ENCODE measurements around the gene SLC25A21. TPM values are rescaled to one million over a fixed set of nuclear protein-coding genes. Genes with fewer than 3 reads are reported as not detected.

Gene SLC25A21
- total and polyA plus RNA-seq, 8 donors, result 0.40 to 5.4 (median 1.3) TPM; not detected in 2

- H3K27ac ChIP-seq, result no peak overlapping the region
- no peaks in the 10 kb centered on the region for H3K36me3 ChIP-seq
- DNase-seq, result no peak
- WGBS, 5 donors, result 87 to 100% (median 95%) methylated on average over 2 of the region's 2 CpGs
- peaks cover 0 to 23% (median 8%) of the 10 kb centered on the region in 4 donors for H3K9me3 ChIP-seq
- H3K4me3 ChIP-seq, result no peak overlapping the region
- H3K27me3 ChIP-seq, result no peaks in the 10 kb centered on the region
- no peaks in the 10 kb centered on the region for H3K4me1 ChIP-seq
- intact Hi-C loops (cut with DNase I; ENCODE audit: low total_unique reads), result no loop called here
- TF ChIP-seq EP300 (IDR thresholded peaks at IDR 0.05), result no peak
- TF ChIP-seq POLR2AphosphoS5 (IDR thresholded peaks at IDR 0.05), result no peak
- TF ChIP-seq CTCF (IDR thresholded peaks at IDR 0.05), result no peak
- no peak for TF ChIP-seq POLR2A (IDR thresholded peaks at IDR 0.05)
Observed at GRCh38 chr14:37054869-37055268, 117.5 kb downstream of the SLC25A21 start.

- DNase-seq, result no peak
- Histone ChIP-seq H3K4me3 (no peak overlapping the region), H3K9me3 (peaks cover 0 to 23% (median 8%) of the 10 kb centered on the region in 4 donors), H3K27ac (no peak overlapping the region), H3K27me3 (no peaks in the 10 kb centered on the region), H3K4me1 (no peaks in the 10 kb centered on the region), H3K36me3 (no peaks in the 10 kb centered on the region)
- intact Hi-C loops (cut with DNase I; ENCODE audit: low total_unique reads), result no loop called here
- TF ChIP-seq POLR2A (IDR thresholded peaks at IDR 0.05), result no peak
- TF ChIP-seq POLR2AphosphoS5 (IDR thresholded peaks at IDR 0.05), result no peak
- TF ChIP-seq CTCF (IDR thresholded peaks at IDR 0.05), result no peak
- TF ChIP-seq EP300 (IDR thresholded peaks at IDR 0.05), result no peak
Observed at GRCh38 chr14:37054144-37054543, 118.3 kb downstream of the SLC25A21 start.

GRCh38 chr14:37051680-37052079, 120.7 kb downstream of the SLC25A21 start:
- TF ChIP-seq POLR2AphosphoS5 (IDR thresholded peaks at IDR 0.05) (no peak), EP300 (IDR thresholded peaks at IDR 0.05) (no peak)
- WGBS, 5 donors, result 91 to 97% (median 92%) methylated on average over 5 of the region's 5 CpGs
- DNase-seq, result no peak
- Histone ChIP-seq H3K36me3 (no peaks in the 10 kb centered on the region), H3K4me3 (no peak overlapping the region), H3K27me3 (no peaks in the 10 kb centered on the region), H3K9me3 (peaks cover 0 to 23% (median 8%) of the 10 kb centered on the region in 4 donors), H3K27ac (no peak overlapping the region), H3K4me1 (peaks cover 0 to 11% (median 0%) of the 10 kb centered on the region in 4 donors)
- intact Hi-C loops (cut with DNase I; ENCODE audit: low total_unique reads), result no loop called here

- Histone ChIP-seq H3K36me3 (no peaks in the 10 kb centered on the region), H3K4me3 (no peak overlapping the region), H3K4me1 (peaks cover 0 to 15% (median 0%) of the 10 kb centered on the region in 4 donors), H3K27ac (no peak overlapping the region), H3K27me3 (no peaks in the 10 kb centered on the region), H3K9me3 (peaks cover 0 to 23% (median 8%) of the 10 kb centered on the region in 4 donors)
- intact Hi-C loops (cut with DNase I; ENCODE audit: low total_unique reads), result no loop called here
- no peak for DNase-seq
- TF ChIP-seq POLR2AphosphoS5 (IDR thresholded peaks at IDR 0.05) (no peak), POLR2A (IDR thresholded peaks at IDR 0.05) (no peak), EP300 (IDR thresholded peaks at IDR 0.05) (no peak), CTCF (IDR thresholded peaks at IDR 0.05) (no peak)
- WGBS, 5 donors, result 83 to 90% (median 86%) methylated on average over 2 of the region's 2 CpGs
Observed at GRCh38 chr14:37051153-37051552, 121.3 kb downstream of the SLC25A21 start.

DNA sequence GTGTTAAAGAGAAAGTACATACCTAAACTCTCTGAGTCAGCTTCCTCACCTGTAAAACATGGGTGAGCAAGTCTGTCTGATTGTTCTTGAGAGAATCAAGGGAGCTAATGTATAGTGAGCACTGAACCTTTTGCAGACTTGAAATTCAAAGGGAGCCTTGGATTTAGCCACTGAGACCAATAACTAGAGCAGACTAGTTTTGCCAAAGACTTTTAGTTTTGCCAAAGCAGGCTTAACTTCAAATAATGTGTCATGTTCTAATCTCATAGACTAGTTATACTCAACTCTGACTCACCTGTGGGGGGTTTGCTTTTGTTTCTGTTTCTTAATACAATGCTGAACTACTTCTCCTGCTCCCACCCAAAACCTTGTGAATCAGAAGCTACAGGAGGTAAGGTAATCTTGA, 123.7 kb downstream of the SLC25A21 start:
- intact Hi-C loops (cut with DNase I; ENCODE audit: low total_unique reads), result no loop called here
- Histone ChIP-seq H3K9me3 (peaks cover 0 to 5% (median 2%) of the 10 kb centered on the region in 4 donors), H3K27ac (peak overlapping the region in 1 of 5 donors; percentile 7), H3K4me3 (no peak overlapping the region), H3K27me3 (no peaks in the 10 kb centered on the region), H3K36me3 (no peaks in the 10 kb centered on the region), H3K4me1 (peaks cover 0 to 16% (median 0%) of the 10 kb centered on the region in 4 donors)
- TF ChIP-seq POLR2AphosphoS5 (IDR thresholded peaks at IDR 0.05) (peak in 1 of 3 donors; percentile 12), EP300 (IDR thresholded peaks at IDR 0.05) (no peak), CTCF (IDR thresholded peaks at IDR 0.05) (no peak), POLR2A (IDR thresholded peaks at IDR 0.05) (no peak)
- peak in 1 of 2 donors; percentile 5 for DNase-seq

Data from stomach (tissue), 9 donors.